ENCODE data around the gene STIM1. TPM values are rescaled to one million over a fixed set of nuclear protein-coding genes. Genes with fewer than 3 reads are reported as not detected.
A peak's percentile ranks its signal among the peaks of the same experiment; 100 is the strongest.

Gene STIM1
- total RNA-seq, 1 donor from 2014 or later, result 21.7 TPM

DNA sequence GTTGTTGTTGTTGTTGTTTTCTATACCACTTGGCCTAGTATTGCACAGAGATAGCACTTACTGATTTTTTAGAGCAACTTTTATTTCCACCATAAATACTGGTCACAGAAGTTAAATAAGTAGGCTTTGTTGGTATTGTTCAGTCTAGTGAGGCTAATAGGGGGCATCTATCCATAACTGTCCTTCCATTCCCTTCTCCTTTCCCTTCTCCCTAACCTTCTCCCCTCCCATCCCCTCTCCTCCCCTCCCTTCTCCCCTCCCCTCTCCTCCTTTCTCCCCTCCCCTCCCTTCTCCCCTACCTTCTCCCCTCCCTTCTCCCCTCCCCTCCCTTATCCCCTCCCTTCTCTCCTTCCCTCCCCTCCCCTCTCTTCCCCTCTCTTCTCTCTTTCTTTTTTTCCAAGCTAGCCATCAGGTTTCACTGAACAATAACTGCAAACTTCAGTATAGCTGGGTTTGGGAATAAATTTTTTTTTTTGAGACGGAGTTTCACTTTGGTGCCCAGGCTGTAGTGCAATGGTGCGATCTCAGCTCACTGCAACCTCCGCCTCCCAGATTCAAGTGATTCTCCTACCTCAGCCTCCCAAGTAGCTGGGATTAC, 56.5 kb downstream of the STIM1 start:
- no peak for DNase-seq (ENCODE audit: low spot score)

DNA sequence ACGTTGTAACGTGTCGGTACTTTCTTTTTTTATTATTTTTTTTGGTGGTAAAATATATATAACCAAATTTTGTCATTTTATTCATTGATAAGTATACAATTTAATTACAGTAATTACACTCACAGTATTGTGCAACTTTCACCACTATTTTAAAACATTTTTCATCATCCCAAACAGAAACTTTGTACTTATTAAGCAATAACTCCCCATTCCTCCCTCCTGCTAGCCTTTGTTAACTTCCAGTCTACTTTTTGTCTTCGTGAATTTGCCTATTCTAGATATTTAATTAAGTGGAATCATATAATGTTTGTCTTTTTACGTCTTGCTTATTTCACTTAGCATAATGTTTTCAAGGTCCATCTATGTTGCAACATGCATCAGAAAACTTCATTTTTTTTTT, 58.5 kb downstream of the STIM1 start:
- DNase-seq (ENCODE audit: low spot score), result no peak

DNA sequence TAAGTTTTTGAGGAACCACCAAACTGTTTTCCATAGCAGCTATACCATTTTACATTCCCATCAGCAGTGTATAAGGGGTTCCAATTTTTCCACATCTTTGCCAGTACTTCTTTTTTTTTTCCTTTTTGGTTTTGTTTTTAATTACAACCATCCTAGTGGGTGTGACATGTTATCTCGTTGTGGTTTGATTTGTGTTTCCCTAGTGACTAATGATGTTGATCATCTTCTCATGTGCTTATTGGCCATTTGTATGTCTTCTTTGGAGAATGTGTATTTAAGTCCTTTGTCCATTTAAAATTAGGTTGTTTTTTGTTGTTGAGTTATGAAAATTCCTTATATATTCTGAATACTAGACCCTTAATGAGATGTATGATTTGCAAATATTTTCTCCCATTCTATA, 59.3 kb downstream of the STIM1 start:
- DNase-seq (ENCODE audit: low spot score), result no peak

DNA sequence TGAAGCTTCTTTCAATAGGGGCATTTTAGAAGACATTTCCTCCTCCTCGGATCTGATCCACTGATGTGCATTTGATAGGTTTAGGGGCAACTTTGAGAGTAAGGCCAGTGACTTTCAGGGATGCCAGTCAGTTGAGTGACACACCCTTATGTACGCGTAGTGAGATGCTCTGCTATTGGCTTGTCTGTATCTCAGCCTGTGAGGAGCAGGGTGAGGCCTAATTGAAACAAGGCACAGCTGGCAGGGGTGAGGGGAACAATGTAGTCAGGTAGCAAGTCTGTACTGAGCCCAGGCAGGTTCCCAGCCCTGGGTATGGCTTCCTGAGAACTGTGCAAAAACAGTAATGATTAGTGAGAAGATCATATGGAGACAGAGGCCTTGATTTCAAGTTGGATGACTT, 61.5 kb downstream of the STIM1 start:
- no peak for DNase-seq (ENCODE audit: low spot score)

DNA sequence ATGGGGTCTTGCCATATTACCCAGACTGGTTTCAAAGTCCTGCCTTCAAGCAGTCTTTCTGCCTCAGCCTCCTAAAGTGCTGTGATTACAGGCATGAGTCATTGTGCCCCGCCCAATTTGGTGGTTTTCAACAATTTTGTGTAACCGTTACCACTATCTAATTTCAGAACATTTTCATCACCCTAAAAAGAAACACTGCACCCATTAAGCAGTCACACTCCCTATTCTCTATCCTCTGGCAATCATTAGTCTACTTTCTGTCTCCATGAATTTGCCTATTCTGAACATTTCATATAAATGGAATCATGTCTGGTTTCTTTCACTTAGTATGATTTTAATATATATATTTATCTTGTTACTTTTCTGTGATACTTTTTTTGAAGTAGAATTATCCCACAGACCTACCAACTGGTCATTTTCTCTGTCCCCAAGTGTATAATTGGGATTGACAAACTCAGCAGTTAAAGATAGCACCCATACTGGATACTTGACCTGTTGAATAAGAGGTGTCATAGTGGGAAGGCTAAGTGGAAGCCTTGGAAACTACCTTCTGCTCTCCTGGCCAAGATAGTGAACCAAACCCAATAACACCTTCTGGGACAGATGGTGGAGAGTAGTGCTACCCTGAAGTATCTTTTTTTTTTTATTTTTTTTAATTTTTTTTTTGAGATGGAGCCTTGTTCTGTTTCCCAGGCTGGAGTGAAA, 64.8 kb downstream of the STIM1 start:
- no peak for DNase-seq (ENCODE audit: low spot score)

DNA sequence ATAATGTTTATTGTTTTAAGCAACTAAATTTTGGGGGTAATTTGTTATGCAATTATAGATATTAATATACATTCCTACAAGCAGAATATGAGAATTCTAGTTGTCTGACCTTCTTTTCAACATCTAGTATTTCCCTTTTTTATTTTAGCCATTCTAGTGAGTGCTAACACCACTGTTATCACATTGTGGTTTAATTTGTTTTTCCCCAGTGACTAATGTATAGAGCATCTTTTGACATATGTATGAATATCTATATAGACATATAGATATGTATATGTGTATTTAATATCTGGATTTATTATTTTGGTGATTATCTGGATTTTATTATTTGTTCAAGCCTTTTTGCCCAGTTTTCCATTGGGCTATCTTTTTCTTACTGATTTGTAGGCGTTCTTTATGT, 66.6 kb downstream of the STIM1 start:
- no peak for DNase-seq (ENCODE audit: low spot score)

DNA sequence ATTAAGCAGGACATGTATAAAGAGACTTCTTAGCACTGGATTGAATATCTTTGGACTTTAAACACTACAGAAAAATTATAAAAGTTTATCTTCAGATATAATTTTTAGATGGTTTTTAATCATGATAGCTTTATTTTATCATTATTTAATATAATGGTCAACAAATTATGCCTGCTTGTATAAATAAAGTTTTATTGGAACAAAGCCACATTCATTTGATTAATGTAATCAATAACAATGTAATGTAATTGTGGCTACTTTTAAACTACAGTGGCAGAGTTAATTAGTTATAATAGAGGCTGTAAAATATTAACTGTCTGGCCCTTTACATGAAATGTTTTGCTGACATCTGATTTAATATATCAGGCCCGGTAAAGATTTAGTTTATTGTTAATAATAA, 70.0 kb downstream of the STIM1 start:
- DNase-seq (ENCODE audit: low spot score), result no peak

DNA sequence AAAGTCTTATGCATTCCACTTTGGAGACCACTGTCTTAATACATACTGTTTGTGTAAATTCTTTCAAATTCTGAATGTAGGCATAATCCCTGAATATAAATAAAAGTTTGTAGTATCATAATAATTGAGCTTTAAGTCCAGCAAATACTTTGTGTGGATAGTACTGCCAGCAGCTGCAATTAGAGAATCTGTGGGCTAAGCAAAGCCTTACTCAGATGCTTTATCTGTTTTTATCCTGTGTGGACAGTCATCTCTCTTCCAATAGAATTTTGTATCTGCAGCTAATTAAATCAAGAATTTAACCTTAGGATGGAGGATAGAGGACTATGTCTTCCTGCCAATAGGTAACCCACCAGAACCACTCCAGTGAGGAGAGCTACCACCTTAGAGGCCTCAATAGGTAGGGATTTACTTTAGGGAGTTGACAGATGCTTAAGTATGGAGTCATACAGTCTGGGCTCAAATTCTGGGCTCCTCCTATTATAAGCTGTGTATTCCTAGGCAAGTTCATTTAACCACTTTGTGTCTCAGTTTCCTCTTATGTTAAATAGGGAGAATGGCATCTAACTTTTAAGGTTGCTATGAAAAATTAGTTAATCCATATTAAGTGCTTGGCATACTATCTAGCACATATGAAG, 71.1 kb downstream of the STIM1 start:
- DNase-seq (ENCODE audit: low spot score), result peak; percentile 24

DNA sequence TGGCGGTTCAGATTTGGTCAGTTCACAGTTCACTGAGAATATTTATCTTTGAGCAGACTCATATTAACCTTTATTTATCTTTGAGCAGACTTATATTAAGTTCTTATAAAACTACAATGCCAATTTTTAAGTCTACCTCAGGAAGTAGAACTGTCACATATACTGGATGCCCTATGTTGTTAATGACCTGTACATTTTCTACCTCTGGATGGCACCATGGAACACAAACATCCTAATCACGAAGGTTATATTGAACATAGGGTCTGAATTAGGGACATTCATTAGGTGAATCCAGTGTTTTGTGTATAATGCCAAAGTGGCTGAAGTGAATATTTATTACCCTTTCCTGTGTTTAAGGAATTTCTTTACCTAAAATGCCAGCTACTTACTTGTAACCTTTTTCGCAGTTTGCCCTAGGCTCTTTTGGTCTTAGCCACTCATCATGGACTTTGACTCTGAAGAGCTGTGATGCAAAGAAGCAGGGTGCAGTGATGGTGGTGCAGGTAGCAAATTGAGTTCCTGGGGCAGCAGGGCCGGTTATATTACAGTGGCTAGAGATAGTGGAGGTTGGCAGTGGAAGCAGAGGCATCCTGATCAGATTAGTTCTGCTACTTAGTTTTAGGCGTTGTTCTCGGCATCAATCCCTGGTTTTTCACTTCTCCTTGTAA, 71.8 kb downstream of the STIM1 start:
- DNase-seq (ENCODE audit: low spot score), result no peak

DNA sequence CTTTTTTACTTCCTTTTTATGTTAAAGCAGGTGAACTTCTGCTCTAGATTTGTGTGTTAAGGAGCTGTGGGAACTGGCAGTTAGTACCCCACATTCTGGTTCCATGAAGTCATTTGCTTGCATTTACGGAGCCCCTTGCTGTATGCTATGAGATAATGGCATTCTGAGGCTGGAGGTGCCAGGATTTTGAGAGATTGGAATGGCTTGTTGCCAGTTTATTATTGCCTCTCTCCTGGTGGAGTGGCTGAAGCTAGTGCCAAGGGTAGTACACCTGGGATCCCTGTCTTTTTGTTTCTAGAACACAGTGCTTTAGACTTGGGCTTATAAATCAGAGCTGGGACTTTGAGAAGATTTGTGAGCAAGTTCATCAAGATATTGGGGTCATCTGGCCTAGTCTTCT, 73.8 kb downstream of the STIM1 start:
- DNase-seq (ENCODE audit: low spot score), result no peak

DNA sequence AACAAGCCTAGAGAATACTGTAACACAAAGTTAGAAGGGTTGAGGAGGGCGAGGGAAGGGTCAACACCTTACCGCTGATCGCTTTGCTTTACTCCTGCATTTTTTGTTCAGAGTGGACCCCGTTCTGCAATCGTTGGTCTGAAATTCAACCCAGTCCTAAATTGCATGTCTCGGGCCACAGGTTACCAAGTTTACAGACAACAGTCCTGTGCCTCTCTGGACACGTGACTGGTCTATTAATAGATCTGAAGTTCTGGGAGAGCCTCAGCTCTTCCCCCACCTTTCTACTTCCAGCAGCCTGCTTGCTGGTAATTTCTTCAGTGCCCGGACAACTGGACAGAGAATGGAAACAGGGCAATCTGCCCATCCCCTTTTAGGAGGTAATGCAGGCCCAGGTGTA, 74.2 kb downstream of the STIM1 start:
- peak; percentile 30 for DNase-seq (ENCODE audit: low spot score)

DNA sequence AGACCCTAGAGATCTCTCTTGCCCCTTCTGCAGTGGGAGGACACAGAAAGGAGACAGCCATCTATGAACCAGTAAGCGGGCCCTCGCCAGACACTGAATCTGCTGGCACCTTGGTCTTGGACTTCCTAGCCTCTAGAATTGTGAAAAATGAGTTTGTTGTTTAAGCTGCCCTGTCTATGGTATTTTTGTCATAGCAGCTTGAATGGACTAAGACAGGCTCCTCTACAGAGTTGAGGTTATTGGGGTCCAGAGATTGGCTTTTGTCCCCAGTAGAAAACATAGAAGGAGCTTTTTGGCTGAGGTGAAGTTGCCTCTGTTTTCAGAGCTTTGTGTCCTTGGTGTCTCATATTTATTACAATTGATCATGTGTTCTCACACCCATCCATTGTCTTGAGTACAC, 77.2 kb downstream of the STIM1 start:
- no peak for DNase-seq (ENCODE audit: low spot score)

DNA sequence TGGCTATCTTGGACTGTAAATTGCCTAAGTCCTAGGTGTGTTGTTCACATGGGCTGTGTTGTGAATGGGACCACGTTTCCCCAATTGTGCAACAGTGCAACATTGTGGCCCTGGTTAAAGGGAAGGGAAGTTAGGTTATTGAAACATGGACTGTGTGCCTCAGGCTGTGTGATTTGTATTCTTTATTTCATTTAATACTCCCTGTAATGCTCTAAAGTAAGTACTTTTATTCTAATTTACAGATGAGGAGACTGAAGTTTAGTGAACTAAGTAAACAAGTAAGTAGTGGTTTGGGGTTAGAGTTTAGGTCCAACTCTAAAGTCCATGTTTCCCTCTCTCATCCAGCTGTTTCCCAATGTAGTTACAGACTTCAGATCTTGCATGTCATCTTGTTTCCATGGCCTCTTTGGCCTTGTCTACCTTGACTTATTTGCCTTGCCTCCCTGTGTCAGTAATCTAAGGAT, 77.7 kb downstream of the STIM1 start:
- DNase-seq (ENCODE audit: low spot score), result no peak

DNA sequence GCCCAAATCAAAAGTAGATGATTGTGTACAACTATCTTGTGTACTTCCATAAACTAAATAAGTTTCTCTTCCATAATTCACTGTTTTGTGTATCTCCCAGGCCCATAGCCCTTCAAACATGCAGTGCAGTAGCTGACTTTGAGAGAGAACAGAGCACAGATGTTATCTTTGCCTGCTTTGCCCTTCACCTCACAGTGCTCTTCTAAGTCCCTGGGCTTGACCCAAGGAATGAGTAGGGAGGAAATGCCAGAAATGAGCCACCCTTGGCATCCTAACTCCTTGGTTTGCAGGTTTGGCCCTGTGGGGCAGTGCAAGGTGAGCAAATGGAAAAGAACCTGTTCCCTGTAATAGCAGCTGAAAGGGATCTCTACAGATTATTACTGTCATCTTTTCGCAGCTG, 79.2 kb downstream of the STIM1 start:
- DNase-seq (ENCODE audit: low spot score), result no peak

DNA sequence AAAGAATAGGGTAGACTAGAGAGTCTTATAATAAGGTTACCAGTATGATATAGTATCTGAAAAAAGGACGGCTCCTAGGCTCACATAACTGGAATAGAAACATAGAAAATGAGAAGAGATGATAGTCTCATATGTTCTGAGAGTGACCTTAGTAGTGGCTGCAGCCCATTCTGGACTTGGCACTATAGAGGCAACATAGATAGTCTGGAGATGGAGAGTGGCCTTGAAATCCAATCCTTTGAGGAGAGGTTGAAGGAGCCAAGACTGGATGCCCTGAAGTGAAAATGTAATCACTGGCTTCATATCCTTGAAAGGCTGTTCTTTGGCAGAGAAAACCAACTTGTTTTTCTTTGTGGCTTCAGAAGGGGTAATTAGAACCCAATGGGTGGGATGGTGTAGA, 81.1 kb downstream of the STIM1 start:
- no peak for DNase-seq (ENCODE audit: low spot score)

DNA sequence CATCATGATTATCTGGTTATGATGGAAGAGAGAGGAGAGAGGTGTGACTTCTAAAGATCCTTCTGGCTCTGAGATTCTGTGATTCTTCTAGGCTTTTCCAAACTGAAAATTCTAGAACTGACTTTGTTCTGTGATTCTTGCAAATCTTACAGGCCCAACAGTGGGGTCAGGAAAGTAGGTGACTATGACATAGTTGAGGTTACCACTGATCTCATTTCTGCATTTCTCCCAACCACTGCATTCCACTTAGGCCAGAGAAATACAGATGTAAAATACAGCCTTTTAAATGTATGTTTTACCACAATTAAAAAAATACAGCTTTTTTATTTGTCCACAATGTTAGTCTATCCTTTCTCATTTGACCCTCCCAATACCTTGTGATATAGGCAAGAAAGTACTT, 83.7 kb downstream of the STIM1 start:
- no peak for DNase-seq (ENCODE audit: low spot score)

DNA sequence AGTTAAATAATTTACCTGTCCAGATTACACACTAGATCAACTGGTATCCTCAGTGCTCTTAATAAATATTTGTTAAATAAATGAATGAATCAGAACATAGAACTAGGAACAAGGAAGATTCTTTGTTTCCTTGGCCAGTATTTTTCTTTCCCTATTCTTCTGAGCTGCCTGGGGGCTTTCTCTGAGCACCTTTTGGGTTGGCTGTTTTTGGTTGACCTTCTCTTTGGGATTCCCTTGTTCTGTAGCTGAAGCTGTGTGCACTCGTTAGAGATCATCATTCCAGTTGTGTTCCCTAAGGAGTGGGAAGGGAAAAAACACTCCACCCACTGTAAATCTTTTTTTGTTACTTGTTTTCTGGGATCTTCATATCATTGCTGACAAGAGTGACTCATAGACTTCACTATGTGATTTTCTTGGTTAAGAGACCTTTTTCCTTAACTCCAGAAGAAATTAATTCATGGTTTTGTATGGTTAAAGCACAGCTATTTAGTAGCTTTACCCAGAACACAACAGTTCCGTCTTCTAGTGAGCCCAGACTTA, 84.3 kb downstream of the STIM1 start:
- peak; percentile 40 for DNase-seq (ENCODE audit: low spot score)

DNA sequence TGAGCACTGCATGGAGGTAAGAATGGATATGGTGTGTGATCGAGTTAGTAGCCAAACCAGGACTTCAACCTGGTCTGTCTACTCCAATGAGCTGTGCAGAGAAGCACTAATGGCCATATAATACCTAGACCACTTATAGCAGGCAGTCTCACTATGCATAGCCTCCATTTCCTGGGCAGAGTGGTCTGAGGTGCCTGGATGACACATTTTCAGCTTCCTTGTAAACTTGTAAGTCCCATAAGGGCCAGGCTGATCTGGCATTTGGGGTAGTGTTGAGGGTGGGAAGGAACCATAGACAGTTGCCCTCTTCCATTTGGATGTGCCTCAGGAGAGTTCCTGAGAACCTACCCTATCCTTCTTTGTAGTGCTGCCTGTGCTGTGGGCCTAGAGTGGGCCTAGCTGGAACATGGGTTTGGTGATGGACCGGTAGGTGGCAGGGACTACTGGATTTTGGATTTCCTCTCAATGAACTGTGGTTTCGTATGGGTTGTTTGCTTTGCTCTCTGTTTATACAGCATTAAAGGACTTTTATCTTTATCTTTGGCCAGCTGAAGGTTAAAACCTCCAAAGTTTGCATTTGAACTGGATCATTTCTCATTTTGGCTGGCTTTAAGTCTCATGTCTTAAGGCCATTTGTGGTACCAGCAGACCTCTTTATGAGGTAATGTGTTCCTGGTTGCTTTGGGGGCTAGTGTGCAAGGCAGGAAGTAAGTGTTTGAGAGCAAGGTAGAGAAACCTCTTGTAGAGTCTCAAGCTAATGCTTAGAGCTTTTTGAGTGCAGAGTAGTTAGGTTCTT, 86.9 kb downstream of the STIM1 start:
- no peak for DNase-seq (ENCODE audit: low spot score)

DNA sequence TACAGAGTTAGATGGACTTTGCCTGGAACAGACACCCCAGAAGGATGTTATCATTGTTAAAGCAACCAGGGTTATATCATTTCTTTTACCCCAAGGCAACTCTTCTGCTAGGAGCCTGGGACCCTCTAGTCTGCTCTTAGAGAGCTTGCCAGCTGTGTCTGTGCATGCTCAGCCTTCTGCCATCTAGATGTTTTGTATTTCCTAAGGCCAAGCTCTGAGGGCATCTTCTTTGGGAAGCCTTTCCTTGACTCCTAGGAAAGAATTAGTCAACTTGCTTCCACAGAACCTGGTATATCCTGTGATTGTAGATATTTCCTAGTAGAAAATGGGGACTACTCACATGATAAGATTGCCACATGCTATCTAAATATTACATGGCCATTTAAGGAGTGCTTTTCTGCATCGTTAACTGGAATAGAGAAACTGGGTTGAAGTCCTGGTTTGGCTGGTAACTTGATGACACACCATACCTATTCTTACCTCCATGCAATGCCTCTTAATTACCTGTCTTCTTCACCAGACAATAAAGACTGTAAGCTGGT, 87.6 kb downstream of the STIM1 start:
- DNase-seq (ENCODE audit: low spot score), result no peak

DNA sequence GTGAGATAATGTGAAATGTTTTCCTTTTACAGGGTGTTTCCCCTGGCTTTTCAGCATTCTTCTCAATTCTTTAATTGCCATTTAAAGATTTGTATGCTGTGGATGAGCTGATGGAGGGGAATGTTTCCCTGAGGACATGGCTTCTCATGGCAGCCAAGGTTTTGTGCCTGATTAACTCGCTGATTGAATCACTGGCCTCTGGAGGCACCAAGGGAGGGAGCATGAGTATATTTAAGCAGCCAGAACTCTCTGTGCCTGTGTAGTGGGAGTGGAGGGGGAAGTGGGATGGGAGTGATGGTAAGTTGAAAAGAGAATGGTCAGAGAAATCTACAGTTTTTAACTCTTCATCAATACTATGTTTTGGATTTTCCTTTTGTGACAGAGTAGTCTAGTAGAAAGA, 88.7 kb downstream of the STIM1 start:
- DNase-seq (ENCODE audit: low spot score), result no peak

DNA sequence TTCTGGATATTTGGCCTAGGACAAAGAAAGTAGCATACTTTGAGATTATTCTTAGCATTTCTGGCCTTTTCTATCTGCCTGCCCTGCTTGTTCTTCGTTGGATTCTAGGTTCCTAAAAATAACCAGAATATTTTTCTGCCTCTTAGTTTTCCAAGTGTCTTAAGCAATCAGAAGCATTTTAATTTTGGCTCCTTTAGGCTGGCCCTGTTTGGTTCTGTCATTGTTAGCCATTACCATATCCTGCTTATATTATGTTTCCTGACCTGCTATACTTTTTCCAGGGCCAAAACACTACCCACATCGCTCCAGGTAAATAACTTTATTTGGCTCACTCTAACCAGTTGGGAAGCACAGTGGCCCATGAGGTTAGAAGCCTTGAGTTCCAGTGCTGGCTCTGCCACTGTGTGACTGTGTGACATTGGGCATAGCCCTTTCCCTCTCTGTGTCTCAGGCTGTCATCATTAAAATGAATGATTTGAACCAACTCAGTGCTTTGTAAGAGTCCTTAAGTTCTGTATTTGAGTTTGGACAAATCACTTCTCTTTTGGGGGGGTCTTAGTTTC, 91.1 kb downstream of the STIM1 start:
- no peak for DNase-seq (ENCODE audit: low spot score)

Data from umbilical cord (tissue), 2 donors.